H1 (cell line): ENCODE results near the gene CDHR5. TPM values are rescaled to one million over a fixed set of nuclear protein-coding genes. Genes with fewer than 3 reads are reported as not detected.
A peak's percentile ranks its signal among the peaks of the same experiment; 100 is the strongest.

ENCODE experiments used
- CTCF ChIA-PET: fragments of 300-600 bp; sonication (Branson Sonifier 250); formaldehyde crosslinking; loops from one replicate; lab custom pipeline; 2021; ENCODE audit not compliant: partially characterized antibody; lab: Charles Lee
- POLR2A ChIA-PET: fragments of 300-600 bp; sonication (Branson Sonifier 250); formaldehyde crosslinking; loops from one replicate; lab custom pipeline; 2021; ENCODE audit warnings: inconsistent platforms; ENCODE audit not compliant: partially characterized antibody; lab: Charles Lee
- DNase-seq, 2 experiments: peaks; one replicate each; pipeline versions ENCODE4 v3.0.0 to v3.0.0-alpha.2; 2010 to 2022; ENCODE audit warnings: low spot score in 2 of 2, low read depth in 1 of 2, mixed read lengths in 1 of 2
- FAIRE-seq: peaks from 2 replicates; lab custom pipeline; 2011; peaks lifted over from hg19 to GRCh38; lab: Jason Lieb, UNC
- H2AFZ ChIP-seq: 2 replicates; pipeline ENCODE4 v1.8.1; 2012; ENCODE audit warnings: low read length, inconsistent platforms
- H2AK5ac ChIP-seq: 2 replicates; pipeline ENCODE4 v1.6.1; 2013; ENCODE audit warnings: low read depth, low read length
- H2BK120ac ChIP-seq: replicated peaks from 2 replicates; pipeline ENCODE3; 2013; ENCODE audit warnings: low read depth, low read length, inconsistent platforms
- H2BK12ac ChIP-seq: 2 replicates; pipeline ENCODE4 v1.6.1; 2013; ENCODE audit warnings: low read depth, low read length
- H2BK15ac ChIP-seq: 2 replicates; pipeline ENCODE4 v1.6.1; 2013; ENCODE audit warnings: low read length
- H2BK20ac ChIP-seq: 2 replicates; pipeline ENCODE4 v1.6.1; 2013; ENCODE audit warnings: low read length
- H2BK5ac ChIP-seq: 2 replicates; pipeline ENCODE4 v1.6.1; 2013; ENCODE audit warnings: low read depth, low read length
- H3K14ac ChIP-seq: 2 replicates; pipeline ENCODE4 v1.6.1; 2013; ENCODE audit warnings: inconsistent platforms; ENCODE audit not compliant: insufficient read length
- H3K18ac ChIP-seq: 2 replicates; pipeline ENCODE4 v1.6.1; 2013; ENCODE audit warnings: low read length; ENCODE audit errors: extremely low read depth
- H3K23ac ChIP-seq: 2 replicates; pipeline ENCODE4 v1.6.1; 2013; ENCODE audit warnings: inconsistent platforms; ENCODE audit not compliant: insufficient read length
- H3K23me2 ChIP-seq: 2 replicates; pipeline ENCODE4 v1.6.1; 2013; ENCODE audit warnings: low read depth, low read length
- H3K27ac ChIP-seq: 2 replicates; pipeline ENCODE4 v1.6.1; 2011; ENCODE audit warnings: low read depth, low read length, inconsistent platforms
- H3K27me3 ChIP-seq, 4 experiments: replicated peaks in 1 of 4; 1 replicate in 1 of 4; 2 replicates in 3 of 4; pipeline versions ENCODE4 v1.6.1 to v1.8.1; 2011 to 2013; ENCODE audit warnings: low read length in 3 of 4, mild to moderate bottlenecking in 3 of 4, inconsistent platforms in 2 of 4, mixed read lengths in 2 of 4, moderate library complexity in 1 of 4; ENCODE audit not compliant: control insufficient read depth in 3 of 4, insufficient read depth in 3 of 4; ENCODE audit errors: extremely low read depth in 1 of 4
- H3K36me3 ChIP-seq, 4 experiments: 2 replicates each; pipeline versions ENCODE4 v1.6.1 to v1.8.1; 2011 to 2013; ENCODE audit warnings: mild to moderate bottlenecking in 4 of 4, low read length in 3 of 4, moderate library complexity in 2 of 4, control low read depth in 1 of 4, inconsistent platforms in 1 of 4; ENCODE audit not compliant: insufficient read depth in 4 of 4, control insufficient read depth in 2 of 4
- H3K4ac ChIP-seq: replicated peaks from 2 replicates; pipeline ENCODE3; 2013; ENCODE audit warnings: low read length, low read depth, mixed read lengths, inconsistent platforms; ENCODE audit not compliant: insufficient read length
- H3K4me1 ChIP-seq, 4 experiments: replicated peaks in 1 of 4; 1 replicate in 1 of 4; 2 replicates in 3 of 4; pipeline versions ENCODE4 v1.6.1 to v1.8.1; 2011 to 2013; ENCODE audit warnings: low read length in 3 of 4, inconsistent platforms in 2 of 4, mixed read lengths in 1 of 4; ENCODE audit not compliant: insufficient read depth in 4 of 4, control insufficient read depth in 3 of 4
- H3K4me2 ChIP-seq, 2 experiments: 2 replicates each; pipeline versions ENCODE4 v1.6.1 to v1.8.1; 2011 to 2013; ENCODE audit warnings: low read depth in 2 of 2, low read length in 2 of 2, control low read depth in 1 of 2, inconsistent platforms in 1 of 2, mild to moderate bottlenecking in 1 of 2; ENCODE audit not compliant: insufficient read depth in 1 of 2
- H3K4me3 ChIP-seq, 4 experiments: fragments of 200-600, 300-600 bp in 1 of 4; sonication (generic), shearing (Covaris generic), sonication (Bioruptor Twin) in 1 of 4; 2 replicates each; pipeline versions ENCODE4 v1.5.1 to v1.8.1; 2011 to 2016; ENCODE audit warnings: low read length in 4 of 4, low read depth in 3 of 4, control low read depth in 2 of 4, inconsistent platforms in 2 of 4, mild to moderate bottlenecking in 2 of 4, mixed read lengths in 1 of 4, moderate library complexity in 1 of 4; ENCODE audit not compliant: insufficient read depth in 2 of 4; ENCODE audit errors: extremely low read depth in 1 of 4
- H3K56ac ChIP-seq: replicated peaks from 2 replicates; pipeline ENCODE3; 2013; ENCODE audit warnings: low read depth, mild to moderate bottlenecking, mixed read lengths, low read length, inconsistent platforms; ENCODE audit not compliant: insufficient read length
- H3K79me1 ChIP-seq: 2 replicates; pipeline ENCODE4 v1.6.1; 2013; ENCODE audit warnings: low read depth, low read length, control low read depth
- H3K79me2 ChIP-seq, 2 experiments: 2 replicates each; pipeline versions ENCODE4 v1.6.1 to v1.8.1; 2012 to 2013; ENCODE audit warnings: low read length in 2 of 2, mild to moderate bottlenecking in 2 of 2, inconsistent platforms in 1 of 2; ENCODE audit not compliant: insufficient read depth in 2 of 2, control insufficient read depth in 1 of 2
- H3K9ac ChIP-seq, 4 experiments: replicated peaks in 1 of 4; 1 replicate in 1 of 4; 2 replicates in 3 of 4; pipeline versions ENCODE4 v1.6.1 to v1.8.1; 2011 to 2013; ENCODE audit warnings: low read depth in 3 of 4, low read length in 3 of 4, control low read depth in 2 of 4, mild to moderate bottlenecking in 2 of 4, moderate library complexity in 2 of 4, inconsistent platforms in 1 of 4; ENCODE audit errors: extremely low read depth in 1 of 4
- H3K9me3 ChIP-seq, 2 experiments: 2 replicates each; pipeline versions ENCODE4 v1.6.1 to v1.8.1; 2012 to 2013; ENCODE audit warnings: mild to moderate bottlenecking in 2 of 2, moderate library complexity in 2 of 2, control low read depth in 1 of 2, inconsistent platforms in 1 of 2, low read depth in 1 of 2, low read length in 1 of 2, mixed read lengths in 1 of 2; ENCODE audit not compliant: insufficient read depth in 2 of 2
- H4K20me1 ChIP-seq, 2 experiments: replicated peaks in 1 of 2; 2 replicates each; pipeline versions ENCODE3 to v1.8.1; 2011 to 2013; ENCODE audit warnings: inconsistent platforms in 2 of 2, low read length in 2 of 2, mild to moderate bottlenecking in 1 of 2; ENCODE audit not compliant: insufficient read depth in 2 of 2, control insufficient read depth in 1 of 2
- H4K5ac ChIP-seq: 2 replicates; pipeline ENCODE4 v1.6.1; 2013; ENCODE audit warnings: low read length, low read depth, mixed read lengths, inconsistent platforms; ENCODE audit not compliant: insufficient read length
- H4K8ac ChIP-seq: 2 replicates; pipeline ENCODE4 v1.8.0; 2013; ENCODE audit warnings: mild to moderate bottlenecking, moderate library complexity, low read length, inconsistent platforms; ENCODE audit not compliant: insufficient read depth; ENCODE audit errors: extremely low read depth
- H4K91ac ChIP-seq: replicated peaks from 2 replicates; pipeline ENCODE3; 2013; ENCODE audit warnings: low read length, mixed read lengths, inconsistent platforms; ENCODE audit not compliant: insufficient read length
- ATF3 ChIP-seq: IDR thresholded peaks from 2 replicates; pipeline ENCODE4 v1.6.1; 2011; ENCODE audit warnings: low read depth, mild to moderate bottlenecking, low read length; ENCODE audit not compliant: insufficient read depth
- CHD1 ChIP-seq: IDR thresholded peaks from 2 replicates; pipeline ENCODE4 v1.6.1; 2012; ENCODE audit warnings: low read depth, low read length, improper control_type of control experiment
- EZH2 ChIP-seq: fragments of 200-600 bp; sonication (generic); IDR thresholded peaks from 2 replicates; pipeline ENCODE4 v1.7.1; 2012; ENCODE audit warnings: low read depth, mild to moderate bottlenecking, moderate library complexity, low read length, inconsistent platforms; ENCODE audit not compliant: severe bottlenecking
- JUN ChIP-seq: IDR thresholded peaks from 2 replicates; pipeline ENCODE4 v1.6.1; 2011; ENCODE audit warnings: low read depth, mild to moderate bottlenecking, improper control_type of control experiment, low read length
- KDM1A ChIP-seq: fragments of 200-600, 300-600 bp; sonication (generic); IDR thresholded peaks from 2 replicates; pipeline ENCODE4 v1.7.1; 2016; ENCODE audit warnings: mild to moderate bottlenecking, low read length, borderline replicate concordance
- KDM4A ChIP-seq: IDR thresholded peaks from one replicate; pipeline ENCODE4 v1.7.1; 2012; ENCODE audit warnings: low read depth, mild to moderate bottlenecking, moderate library complexity, low read length, inconsistent platforms; ENCODE audit not compliant: severe bottlenecking
- POLR2A ChIP-seq, 2 experiments: IDR thresholded peaks; 1 replicate in 1 of 2; 2 replicates in 1 of 2; pipeline ENCODE4 v1.6.1; 2011; ENCODE audit warnings: low read depth in 2 of 2, low read length in 2 of 2, mild to moderate bottlenecking in 2 of 2; ENCODE audit errors: control extremely low read depth in 1 of 2
- SRF ChIP-seq: IDR thresholded peaks from 2 replicates; pipeline ENCODE4 v1.6.1; 2011; ENCODE audit warnings: mild to moderate bottlenecking, low read depth, low read length, moderate library complexity
- WGBS, 2 experiments: shearing (Covaris generic) in 1 of 2; methylation state at CpG; one replicate each; pipeline versions ENCODE4 v1.1.6 to v1.1.7; 2013 to 2015; ENCODE audit warnings: low lambda C conversion rate in 2 of 2, mixed read lengths in 2 of 2, inconsistent platforms in 1 of 2, low coverage in 1 of 2, missing lambda C conversion rate in 1 of 2; ENCODE audit not compliant: insufficient replicate concordance in 2 of 2, insufficient coverage in 1 of 2, insufficient read length in 1 of 2; ENCODE audit errors: extremely low coverage in 1 of 2, missing lambda C conversion rate in 1 of 2; 5-methylcytosine and 5-hydroxymethylcytosine counted together
- polyA plus RNA-seq, 7 experiments: library from polyadenylated mRNA; depleted of rRNA in 3 of 7; stranded (reverse) in 5 of 7; unstranded in 2 of 7; fragments of >200 nt in 5 of 7; fragments of 200-250 nt in 2 of 7; gene quantifications; 1 replicate in 5 of 7; 2 replicates in 1 of 7; 4 replicates in 1 of 7; pipeline versions ENCODE4 v1.2.1 to v1.2.3, GENCODE V29; 2011 to 2013; ENCODE audit warnings: missing spikeins in 2 of 7, mixed read lengths in 2 of 7
- total RNA-seq: library from RNA; stranded (reverse); fragmentation: NEBNext Ultra II Directional; extraction: Animal tissue kit (Norgen Biotek cat#: 25700); gene quantifications from 2 replicates; pipeline ENCODE4 v1.2.1, GENCODE V29; 2021
- TF ChIP-seq, protein P1 (sequence below): IDR thresholded peaks from 2 replicates; pipeline ENCODE4 v1.6.1; 2012; ENCODE audit warnings: inconsistent platforms
- TF ChIP-seq, protein P2 (sequence below): IDR thresholded peaks from 2 replicates; pipeline ENCODE4 v1.6.1; 2012; ENCODE audit warnings: inconsistent platforms

The CDHR5 gene
- total and polyA plus RNA-seq, 2 of the 8 experiments (the other 6 are each of a cell fraction or from before 2014, with no cell fraction given) = not detected

DNA sequence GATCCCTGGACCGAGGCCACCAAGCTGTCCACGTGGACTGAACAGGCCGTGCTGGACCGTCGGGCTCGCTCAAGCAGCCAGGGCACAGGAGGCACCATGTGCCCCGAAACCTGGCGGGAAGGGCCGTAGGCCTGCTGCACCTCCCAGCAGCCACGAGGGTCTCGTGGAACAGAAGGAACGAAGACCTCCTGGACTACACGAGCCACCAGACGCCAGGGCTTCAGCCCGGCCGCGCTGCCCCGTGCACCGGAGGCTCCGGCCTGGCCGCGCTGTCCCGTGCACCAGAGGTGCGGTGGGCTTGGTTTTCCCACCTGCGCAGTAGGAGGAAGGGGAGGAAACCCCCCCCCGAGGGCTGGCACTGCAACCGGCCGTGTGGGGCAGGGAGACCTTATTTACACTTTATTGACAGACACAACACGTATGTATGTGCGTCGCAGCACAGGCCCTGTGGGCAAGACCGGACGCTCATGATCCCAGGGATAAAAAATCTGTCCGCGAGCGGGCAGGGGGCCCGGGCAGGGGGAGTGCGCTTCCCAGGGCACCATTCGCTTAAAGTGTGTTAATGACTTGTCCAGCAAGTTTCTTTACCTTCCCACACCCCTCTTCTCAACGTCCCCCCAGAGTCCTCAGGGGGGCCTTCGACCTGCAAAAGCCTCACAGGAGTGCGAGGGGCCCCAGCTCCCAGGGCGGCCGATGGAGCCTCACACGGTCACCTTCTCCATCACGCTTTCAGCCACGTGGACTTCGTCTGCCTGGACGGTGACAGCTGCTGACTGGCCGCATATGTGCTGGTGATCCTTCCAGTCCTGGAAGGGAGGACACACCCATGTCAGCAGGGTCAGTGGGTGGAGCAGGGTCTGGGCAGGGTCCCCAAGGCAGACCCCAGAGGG, 19.3 kb upstream of the CDHR5 start:
- H2AFZ ChIP-seq = no peak overlapping the region
- ChIA-PET POLR2A (interaction anchor here (0.7 kb wide), 1 partner anchor 159 kb away, joined by 3 read pairs; no protein-coding TSS in a partner anchor), CTCF (interaction anchor here (0.5 to 1.3 kb wide), 3 partner anchors 40 to 89 kb away, joined by 3 read pairs; no protein-coding TSS in a partner anchor)
- DNase-seq (no peak), FAIRE-seq (no peak)
- peaks cover 0 to 6% of the 10 kb centered on the region in 2 experiments for H4K20me1 ChIP-seq
- no peak overlapping the region for H3K4ac ChIP-seq
- no peak overlapping the region for H3K18ac ChIP-seq
- H3K14ac ChIP-seq = no peak overlapping the region
- H3K36me3 ChIP-seq = peaks cover 0 to 3% (median 0%) of the 10 kb centered on the region in 4 experiments; a peak in 1 of 8 replicates
- peak overlapping the region; percentile 78; the same call in 1 of the 2 replicates for H2BK5ac ChIP-seq
- H2BK15ac ChIP-seq = no peak overlapping the region
- no peak overlapping the region; the same call in 1 of the 2 replicates for H3K27ac ChIP-seq
- H3K4me2 ChIP-seq = no peak overlapping the region
- H4K8ac ChIP-seq = no peak overlapping the region
- no peak overlapping the region for H2AK5ac ChIP-seq
- no peak overlapping the region for H3K23ac ChIP-seq
- H3K4me3 ChIP-seq = no peak overlapping the region
- no peaks in the 10 kb centered on the region for H3K79me2 ChIP-seq
- H2BK20ac ChIP-seq = no peak overlapping the region
- H4K91ac ChIP-seq = no peak overlapping the region
- H3K56ac ChIP-seq = no peak overlapping the region
- no peaks in the 10 kb centered on the region; a peak in 1 of 4 replicates for H3K9me3 ChIP-seq
- peaks cover 0 to 11% (median 9%) of the 10 kb centered on the region in 4 experiments; a peak in 6 of 7 replicates for H3K27me3 ChIP-seq
- H3K4me1 ChIP-seq = peaks cover 0 to 12% (median 8%) of the 10 kb centered on the region in 4 experiments; a peak in 6 of 7 replicates
- H2BK12ac ChIP-seq = no peak overlapping the region
- no peaks in the 10 kb centered on the region for H3K79me1 ChIP-seq
- no peak overlapping the region for H3K9ac ChIP-seq
- H4K5ac ChIP-seq = no peak overlapping the region
- peaks cover 6% of the 10 kb centered on the region; the same call in 1 of the 2 replicates for H3K23me2 ChIP-seq
- TF ChIP-seq, protein P1, sequence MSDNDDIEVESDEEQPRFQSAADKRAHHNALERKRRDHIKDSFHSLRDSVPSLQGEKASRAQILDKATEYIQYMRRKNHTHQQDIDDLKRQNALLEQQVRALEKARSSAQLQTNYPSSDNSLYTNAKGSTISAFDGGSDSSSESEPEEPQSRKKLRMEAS = peak; percentile 32; the same call in 1 of the 2 replicates
- no peak for TF ChIP-seq KDM1A
- no peak for TF ChIP-seq JUN
- TF ChIP-seq, protein P2, sequence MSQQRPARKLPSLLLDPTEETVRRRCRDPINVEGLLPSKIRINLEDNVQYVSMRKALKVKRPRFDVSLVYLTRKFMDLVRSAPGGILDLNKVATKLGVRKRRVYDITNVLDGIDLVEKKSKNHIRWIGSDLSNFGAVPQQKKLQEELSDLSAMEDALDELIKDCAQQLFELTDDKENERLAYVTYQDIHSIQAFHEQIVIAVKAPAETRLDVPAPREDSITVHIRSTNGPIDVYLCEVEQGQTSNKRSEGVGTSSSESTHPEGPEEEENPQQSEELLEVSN = peak; percentile 89
- no peak for TF ChIP-seq SRF
- no peak for TF ChIP-seq KDM4A
- no peak for TF ChIP-seq ATF3
- TF ChIP-seq CHD1 = no peak
- no peak for TF ChIP-seq EZH2
- TF ChIP-seq POLR2A (IDR thresholded peaks at IDR 0.05; ENCODE audit: control extremely low read depth in 1 of 2, low read depth in 2 of 2, low read length in 2 of 2) = no peak
- no peak overlapping the region for H2BK120ac ChIP-seq
- 89% methylated on average over 32 of the region's 50 CpGs; no CpG with 5 or more reads in 1 of the 2 experiments for WGBS, 2 experiments
